Urinary bladder (tissue), 4 donors: ENCODE data around the gene SEC31B. TPM values are rescaled to one million over a fixed set of nuclear protein-coding genes. Genes with fewer than 3 reads are reported as not detected.
A peak's percentile ranks its signal among the peaks of the same experiment; 100 is the strongest.

ENCODE experiments used
- DNase-seq: peaks from one replicate; pipeline ENCODE4 v3.0.0-alpha.2; 2015; ENCODE audit errors: extremely low spot score
- H3K27ac ChIP-seq: one replicate; pipeline ENCODE4 v1.5.1; 2013; ENCODE audit warnings: low read depth, mild to moderate bottlenecking, moderate library complexity
- H3K36me3 ChIP-seq: one replicate; pipeline ENCODE4 v1.6.1; 2013; ENCODE audit warnings: mild to moderate bottlenecking, moderate library complexity; ENCODE audit not compliant: insufficient read depth
- H3K4me1 ChIP-seq: one replicate; pipeline ENCODE4 v1.6.1; 2013; ENCODE audit warnings: mild to moderate bottlenecking, moderate library complexity; ENCODE audit not compliant: insufficient read depth
- H3K4me3 ChIP-seq: one replicate; pipeline ENCODE4 v1.5.1; 2013; ENCODE audit warnings: low read depth, low read length
- WGBS: extraction: QIAGEN DNeasy Blood & Tissue Kit; methylation state at CpG from one replicate; pipeline ENCODE4 v1.1.7; 2013; 5-methylcytosine and 5-hydroxymethylcytosine counted together
- polyA plus RNA-seq: library from polyadenylated mRNA; stranded (reverse); fragments of 200-250 nt; gene quantifications from one replicate; pipeline ENCODE4 v1.2.3, GENCODE V29; 2013
- total RNA-seq: library from RNA; depleted of rRNA; stranded (reverse); fragments of >200 nt; gene quantifications from one replicate; pipeline ENCODE4 v1.2.3, GENCODE V29; 2014
- donor health status: healthy with polysubstance abuse.
- donor health status: healthy.

Gene SEC31B
- total RNA-seq (7.0 TPM), polyA plus RNA-seq (5.1 TPM)

GRCh38 chr10:100519311-100520051 is at the start of gene SEC31B:
Gene SEC31B, minus strand, starts transcription at chr10:100519861. Its CDS starts 2,909 bp downstream, at chr10:100516952.
- Histone ChIP-seq H3K4me1 (no peaks in the 10 kb centered on the region), H3K27ac (no peak within 1 kb of the TSS), H3K36me3 (no peaks in the 10 kb centered on the region), H3K4me3 (peak within 1 kb of the TSS; percentile 31)
- WGBS, result 4% methylated on average over 72 of the region's 72 CpGs
- no peak for DNase-seq

GRCh38 chr10:100568912-100569311 is 49.3 kb upstream of the SEC31B start:
- Histone ChIP-seq H3K4me1 (no peaks in the 10 kb centered on the region), H3K4me3 (no peak overlapping the region), H3K27ac (no peak overlapping the region), H3K36me3 (no peaks in the 10 kb centered on the region)
- 65% methylated on average over 3 of the region's 3 CpGs for WGBS
- DNase-seq, result no peak

GRCh38 chr10:100567826-100568225 is 48.2 kb upstream of the SEC31B start:
- H3K4me1 ChIP-seq, result no peaks in the 10 kb centered on the region
- no peak for DNase-seq
- 17% methylated on average over 6 of the region's 6 CpGs for WGBS
- H3K27ac ChIP-seq, result no peak overlapping the region
- H3K4me3 ChIP-seq, result no peak overlapping the region
- H3K36me3 ChIP-seq, result no peaks in the 10 kb centered on the region

GRCh38 chr10:100567249-100567648 is 47.6 kb upstream of the SEC31B start:
- WGBS, result 42% methylated on average over 11 of the region's 11 CpGs
- Histone ChIP-seq H3K4me3 (no peak overlapping the region), H3K27ac (no peak overlapping the region), H3K36me3 (no peaks in the 10 kb centered on the region), H3K4me1 (no peaks in the 10 kb centered on the region)
- DNase-seq, result no peak

GRCh38 chr10:100566561-100566960 is 46.9 kb upstream of the SEC31B start:
- Histone ChIP-seq H3K4me1 (no peaks in the 10 kb centered on the region), H3K36me3 (no peaks in the 10 kb centered on the region), H3K4me3 (no peak overlapping the region), H3K27ac (no peak overlapping the region)
- no peak for DNase-seq
- 62% methylated on average over 3 of the region's 3 CpGs for WGBS

- DNase-seq, result no peak
- Histone ChIP-seq H3K4me3 (no peak overlapping the region), H3K27ac (no peak overlapping the region), H3K36me3 (no peaks in the 10 kb centered on the region), H3K4me1 (no peaks in the 10 kb centered on the region)
- WGBS, result 65% methylated on average over 9 of the region's 9 CpGs
Observed at GRCh38 chr10:100565206-100565985, 45.7 kb upstream of the SEC31B start.

GRCh38 chr10:100562008-100562672 is 42.5 kb upstream of the SEC31B start:
- Histone ChIP-seq H3K36me3 (peaks cover under 1% of the 10 kb centered on the region), H3K27ac (no peak overlapping the region), H3K4me1 (no peaks in the 10 kb centered on the region), H3K4me3 (no peak overlapping the region)
- WGBS, result 4% methylated on average over 62 of the region's 62 CpGs
- DNase-seq, result no peak

GRCh38 chr10:100561005-100561404 is 41.3 kb upstream of the SEC31B start:
- H3K4me3 ChIP-seq, result no peak overlapping the region
- 59% methylated on average over 2 of the region's 2 CpGs for WGBS
- no peak for DNase-seq
- peaks cover 2% of the 10 kb centered on the region for H3K36me3 ChIP-seq
- H3K27ac ChIP-seq, result no peak overlapping the region
- H3K4me1 ChIP-seq, result no peaks in the 10 kb centered on the region

- 96% methylated on average over 1 of the region's 1 CpG for WGBS
Observed at GRCh38 chr10:100560248-100560647, 40.6 kb upstream of the SEC31B start.

GRCh38 chr10:100554902-100555301 is 35.2 kb upstream of the SEC31B start:
- Histone ChIP-seq H3K4me1 (no peaks in the 10 kb centered on the region), H3K27ac (no peak overlapping the region), H3K36me3 (peaks cover 2% of the 10 kb centered on the region), H3K4me3 (no peak overlapping the region)
- 96% methylated on average over 2 of the region's 2 CpGs for WGBS
- DNase-seq, result no peak

More at GRCh38 chr10:100560248-100560647, 40.6 kb upstream of the SEC31B start:
- Histone ChIP-seq H3K4me1 (no peaks in the 10 kb centered on the region), H3K4me3 (no peak overlapping the region), H3K27ac (no peak overlapping the region), H3K36me3 (peaks cover 2% of the 10 kb centered on the region)
- DNase-seq, result no peak

GRCh38 chr10:100553929-100554328 is 34.3 kb upstream of the SEC31B start:
- H3K27ac ChIP-seq, result no peak overlapping the region
- H3K36me3 ChIP-seq, result peaks cover 2% of the 10 kb centered on the region
- no peaks in the 10 kb centered on the region for H3K4me1 ChIP-seq
- H3K4me3 ChIP-seq, result no peak overlapping the region
- WGBS, result 95% methylated on average over 3 of the region's 3 CpGs
- DNase-seq, result no peak

GRCh38 chr10:100551738-100552137 is 32.1 kb upstream of the SEC31B start:
- H3K4me3 ChIP-seq, result no peak overlapping the region
- H3K36me3 ChIP-seq, result no peaks in the 10 kb centered on the region
- H3K4me1 ChIP-seq, result no peaks in the 10 kb centered on the region
- no peak for DNase-seq
- WGBS, result 54% methylated on average over 5 of the region's 5 CpGs
- H3K27ac ChIP-seq, result no peak overlapping the region

GRCh38 chr10:100551196-100551595 is 31.5 kb upstream of the SEC31B start:
- Histone ChIP-seq H3K4me1 (no peaks in the 10 kb centered on the region), H3K36me3 (no peaks in the 10 kb centered on the region), H3K4me3 (no peak overlapping the region), H3K27ac (no peak overlapping the region)
- WGBS, result 64% methylated on average over 4 of the region's 4 CpGs
- no peak for DNase-seq
